NCI-H446 treated with DMSO at 0.1 percent for 48 hours (cell line): Measurements from ENCODE around the gene ZBTB2.

Experiments used
- DNase-seq: peaks from one replicate; lab custom pipeline; 2025; lab: John Stamatoyannopoulos, UW

ZBTB2 gene, protein sequence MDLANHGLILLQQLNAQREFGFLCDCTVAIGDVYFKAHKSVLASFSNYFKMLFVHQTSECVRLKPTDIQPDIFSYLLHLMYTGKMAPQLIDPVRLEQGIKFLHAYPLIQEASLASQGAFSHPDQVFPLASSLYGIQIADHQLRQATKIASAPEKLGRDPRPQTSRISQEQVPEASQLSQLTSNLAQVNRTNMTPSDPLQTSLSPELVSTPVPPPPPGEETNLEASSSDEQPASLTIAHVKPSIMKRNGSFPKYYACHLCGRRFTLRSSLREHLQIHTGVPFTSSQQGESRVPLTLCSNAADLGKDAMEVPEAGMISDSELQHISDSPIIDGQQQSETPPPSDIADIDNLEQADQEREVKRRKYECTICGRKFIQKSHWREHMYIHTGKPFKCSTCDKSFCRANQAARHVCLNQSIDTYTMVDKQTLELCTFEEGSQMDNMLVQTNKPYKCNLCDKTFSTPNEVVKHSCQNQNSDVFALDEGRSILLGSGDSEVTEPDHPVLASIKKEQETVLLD

DNA sequence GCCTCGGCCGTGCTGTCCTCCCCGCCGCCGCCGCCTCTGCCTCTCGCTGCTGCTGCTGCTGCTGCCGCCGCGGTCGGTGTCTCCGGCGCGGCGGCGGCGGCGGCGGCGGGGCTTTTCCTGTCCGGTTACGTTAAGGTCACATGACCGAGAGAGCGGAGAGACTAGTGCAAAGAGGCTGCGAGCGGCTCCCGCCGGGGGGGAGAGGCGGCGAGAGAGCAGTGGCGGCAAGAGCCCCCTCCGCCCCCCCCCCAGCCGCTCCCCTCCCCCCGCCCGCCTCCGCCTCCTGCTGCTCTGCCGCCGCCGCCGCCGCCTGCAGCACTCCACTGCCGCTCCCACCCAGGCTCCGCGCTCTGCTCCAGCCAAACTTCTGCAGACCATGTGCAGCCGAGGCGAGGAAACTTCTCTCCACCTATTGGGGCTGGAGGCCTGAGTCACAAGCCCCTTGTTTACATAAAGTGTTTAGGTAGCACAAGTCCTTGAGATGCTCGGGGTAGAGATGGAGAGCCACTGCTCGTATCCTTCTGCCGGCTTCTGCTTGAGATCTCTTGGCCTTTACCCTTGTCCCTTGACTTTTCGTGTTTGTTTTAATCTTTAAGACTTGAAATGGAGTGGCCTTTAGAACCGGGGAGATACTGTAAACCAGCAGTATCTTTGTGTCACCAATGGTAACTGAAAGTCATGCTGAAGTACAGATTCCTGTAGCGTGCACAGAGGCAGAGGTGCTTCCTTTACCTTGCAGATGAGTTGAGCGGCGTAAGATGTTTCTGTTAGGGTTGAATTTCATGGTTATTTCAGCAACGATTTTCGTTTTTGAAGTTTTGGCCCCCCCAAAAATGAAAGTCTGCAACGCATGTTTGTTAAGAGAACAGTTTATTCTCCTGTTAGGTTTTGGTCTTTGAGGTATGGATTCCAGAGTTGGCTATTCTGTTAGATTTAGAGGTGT, at the start of gene ZBTB2:
Gene ZBTB2, minus strand, starts transcription at position 89 of the 943 bp plus-strand sequence. CDS start 17,922 bp downstream, outside the sequence.
- peak; percentile 67 for DNase-seq

DNA sequence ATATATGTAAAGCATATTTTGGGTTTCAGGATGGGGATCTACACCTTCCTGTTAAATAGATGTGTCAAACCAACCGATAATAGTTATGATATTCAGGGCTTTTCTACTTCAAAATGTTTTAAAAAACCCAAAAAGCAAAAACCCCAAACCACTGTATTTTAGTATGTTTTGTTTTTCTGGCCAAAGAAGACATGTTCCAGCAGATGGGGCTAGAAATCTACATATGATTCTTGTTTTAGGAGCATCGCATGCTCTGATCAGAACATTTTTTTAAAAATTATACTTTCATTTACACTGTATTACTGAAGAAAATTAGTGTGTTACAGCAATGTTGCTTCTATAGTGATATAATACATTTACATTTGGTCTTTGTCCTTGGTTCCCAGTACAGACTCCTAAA, 49.6 kb upstream of the ZBTB2 start:
- DNase-seq: no peak

DNA sequence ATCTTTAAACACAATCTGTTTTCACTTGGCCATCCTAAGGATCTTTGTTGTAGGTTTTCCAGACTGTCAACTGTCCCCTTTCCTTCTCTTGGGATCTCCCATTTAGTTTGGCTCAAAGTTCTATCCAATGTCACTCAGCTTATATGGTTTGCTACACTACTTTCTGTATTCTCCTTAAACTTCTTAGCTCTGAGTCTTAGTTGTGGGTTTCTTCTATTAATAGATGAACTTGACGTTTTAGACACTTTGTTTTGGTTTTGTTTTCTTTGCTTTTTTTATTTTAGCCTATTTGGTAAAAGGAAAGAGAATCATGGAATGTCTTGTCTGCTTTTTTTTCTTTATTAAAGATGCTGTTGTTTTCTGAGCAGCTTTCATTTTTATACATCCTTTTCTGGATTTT, 49.1 kb upstream of the ZBTB2 start:
- DNase-seq: no peak

DNA sequence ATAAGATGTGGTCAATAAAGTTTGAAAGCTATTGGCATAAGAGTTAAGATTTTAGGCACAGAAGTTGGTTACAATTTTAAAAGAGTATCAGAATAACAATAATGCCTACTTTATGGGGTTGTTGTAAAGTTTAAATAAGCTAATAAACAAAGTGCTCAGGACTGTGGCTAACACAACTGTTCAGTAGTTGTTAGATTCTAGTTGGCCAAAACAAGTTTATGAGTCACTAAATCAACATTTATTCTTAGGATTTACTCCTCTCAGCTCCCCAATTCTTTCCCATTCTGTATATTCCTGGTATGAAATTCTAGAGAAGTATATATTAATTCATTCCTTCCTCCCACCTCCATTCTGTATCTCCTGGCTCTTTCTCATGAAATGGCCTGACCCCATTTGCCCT, 46.0 kb upstream of the ZBTB2 start:
- DNase-seq: no peak

DNA sequence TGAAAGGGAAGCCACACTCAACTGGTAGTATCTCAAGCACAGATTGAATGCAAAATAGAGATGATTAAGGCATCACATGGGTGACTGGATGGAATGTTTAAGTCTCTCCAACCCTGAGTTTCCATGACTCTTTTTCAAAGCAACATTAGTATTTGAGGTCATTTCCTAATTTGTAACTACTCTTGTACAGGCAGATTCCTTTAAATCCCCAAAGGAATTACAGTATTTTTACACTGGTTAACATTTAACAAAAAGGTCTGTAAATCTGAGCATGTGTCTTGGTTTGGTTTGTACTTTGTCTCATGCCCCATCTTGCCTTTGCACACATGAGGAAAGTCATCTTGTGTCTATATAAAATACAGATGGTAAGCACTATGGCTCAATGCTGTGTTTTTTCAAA, 45.4 kb upstream of the ZBTB2 start:
- no peak for DNase-seq

DNA sequence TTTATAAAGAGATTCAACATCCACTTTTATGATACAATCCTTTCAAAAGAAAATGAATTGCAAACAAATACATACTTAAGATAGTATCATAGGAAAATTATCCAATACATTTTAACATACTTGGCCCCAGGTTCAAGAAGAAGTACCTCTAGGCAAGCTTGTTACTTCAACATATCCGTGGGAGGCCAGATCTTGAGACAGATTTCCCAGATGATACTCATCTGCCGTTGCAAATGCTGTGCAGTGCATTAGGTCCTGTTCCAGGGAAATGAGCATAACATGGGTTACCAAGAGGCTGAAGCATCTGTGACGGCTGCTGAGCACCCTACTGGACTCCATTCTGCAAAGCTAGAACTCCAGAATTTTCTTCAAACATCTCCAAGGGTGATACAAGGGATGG, 44.9 kb upstream of the ZBTB2 start:
- DNase-seq: no peak

DNA sequence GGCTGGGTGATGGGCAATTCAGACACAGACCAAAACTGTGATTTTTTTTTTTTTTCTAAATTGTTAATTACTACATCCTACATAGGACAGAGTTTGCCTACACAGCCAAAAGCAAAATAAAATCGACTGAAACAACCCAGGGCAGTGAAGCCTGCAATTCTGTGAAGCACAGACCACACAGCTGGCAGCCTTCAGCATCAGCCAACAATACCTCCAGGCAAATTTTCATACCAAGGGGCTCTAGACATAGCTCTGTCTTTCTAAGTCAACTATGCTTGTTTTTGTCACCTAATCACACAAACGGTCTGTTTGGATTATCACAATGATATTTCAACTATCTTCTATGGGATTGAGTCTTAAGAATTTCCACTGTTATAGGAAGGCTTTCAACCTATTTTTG, 43.0 kb upstream of the ZBTB2 start:
- DNase-seq: no peak

DNA sequence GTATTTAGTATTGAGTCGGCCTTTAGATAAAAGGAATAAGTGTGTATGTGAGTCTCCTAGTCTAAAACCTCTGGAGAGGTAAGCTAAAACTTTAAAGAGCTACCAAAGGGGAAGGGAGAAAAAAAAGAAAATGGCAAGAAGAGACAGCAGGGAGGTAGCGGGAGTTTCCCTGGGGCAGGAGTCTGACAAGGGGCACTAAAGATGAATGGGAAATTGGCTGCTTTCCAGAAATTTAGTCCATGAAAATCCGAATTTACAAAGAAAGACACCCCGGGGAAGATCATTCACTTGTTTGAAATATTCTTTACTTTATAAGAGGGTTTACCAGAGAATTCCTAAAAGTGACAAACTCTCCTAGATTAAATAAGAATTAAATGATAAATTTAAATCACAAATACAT, 41.3 kb upstream of the ZBTB2 start:
- no peak for DNase-seq

DNA sequence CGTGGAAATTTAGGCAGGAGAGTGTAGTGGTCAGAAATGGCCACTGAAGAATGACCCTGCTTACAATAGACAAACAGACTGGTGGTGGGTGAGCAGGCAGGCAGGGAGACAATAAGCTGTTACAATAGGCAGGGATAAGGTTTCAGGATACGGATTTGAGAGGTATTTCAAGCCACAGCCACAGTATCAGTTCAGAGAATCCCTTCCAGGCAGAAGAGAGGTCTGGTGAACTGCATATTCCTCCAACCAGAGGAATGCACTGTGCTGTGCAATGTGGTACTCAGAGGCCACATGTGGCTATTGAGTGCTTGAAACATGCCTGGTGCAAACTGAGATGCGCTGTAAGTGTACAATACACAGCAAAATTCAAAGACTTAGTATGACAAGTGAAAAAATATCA, 40.0 kb upstream of the ZBTB2 start:
- no peak for DNase-seq

DNA sequence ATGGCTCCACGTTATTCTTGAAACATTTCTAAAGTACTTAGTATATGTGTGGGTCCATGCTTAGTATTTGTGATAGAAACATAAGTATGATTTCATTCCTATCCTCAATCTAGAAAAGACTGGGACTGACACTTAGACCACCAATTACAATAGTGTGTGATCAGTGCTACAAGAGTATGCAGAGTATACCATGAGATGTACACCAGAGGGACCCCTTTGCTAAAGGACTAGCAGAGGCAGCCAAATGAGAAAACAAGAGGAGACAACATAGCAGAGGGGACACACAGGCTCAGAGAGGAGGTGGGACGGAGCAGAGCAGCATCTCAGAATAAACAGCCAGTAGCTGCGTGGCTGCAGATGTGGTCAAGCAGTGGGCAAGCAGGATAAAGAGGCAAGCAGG, 39.5 kb upstream of the ZBTB2 start:
- DNase-seq: no peak

DNA sequence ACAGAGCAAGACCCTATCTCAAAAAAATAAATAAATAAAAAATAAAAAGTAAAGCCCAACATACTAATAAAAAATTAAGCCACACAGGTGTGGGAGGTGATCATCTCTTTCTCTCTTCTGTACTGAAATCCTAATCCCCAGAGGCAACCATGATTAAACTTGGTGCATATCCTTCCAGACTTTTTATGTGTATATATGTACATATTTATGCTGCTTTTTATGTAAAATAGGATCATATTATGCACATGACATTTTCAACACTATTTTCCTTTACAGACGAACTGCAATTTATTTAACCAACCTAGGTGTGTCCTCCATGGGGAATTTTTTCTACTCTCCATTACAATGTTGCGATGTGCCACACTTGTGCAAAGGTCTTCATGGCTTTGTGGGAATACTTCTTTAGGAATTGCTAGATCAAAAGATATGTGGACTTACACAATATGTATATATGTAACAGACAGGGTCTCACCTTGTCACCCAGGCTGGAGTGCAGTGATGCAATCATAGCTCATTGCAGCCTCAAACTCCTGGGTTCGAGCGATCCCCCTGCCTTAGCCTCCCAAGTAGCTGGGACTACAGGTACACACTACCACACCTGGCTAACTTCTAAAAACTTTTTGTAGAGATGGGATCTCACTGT, 36.9 kb upstream of the ZBTB2 start:
- no peak for DNase-seq

DNA sequence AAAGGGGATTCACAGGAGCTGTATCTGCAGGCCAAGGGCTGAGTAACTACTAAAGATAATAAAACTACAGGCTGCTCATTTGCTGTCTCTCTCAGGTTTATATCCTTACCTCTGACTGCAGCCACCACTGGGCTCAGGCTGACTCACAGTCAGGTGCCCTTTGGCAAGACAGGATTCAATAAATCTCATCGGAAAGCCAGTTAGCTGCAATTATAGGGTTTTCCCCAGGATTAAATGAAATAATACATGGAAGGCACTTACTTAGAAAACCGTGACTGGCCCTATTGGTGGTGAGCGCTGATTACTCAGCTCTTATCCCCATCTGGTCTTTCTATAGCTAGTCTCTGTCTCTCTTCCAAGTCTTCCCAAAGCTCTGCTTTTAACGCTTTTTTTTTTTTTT, 34.2 kb upstream of the ZBTB2 start:
- no peak for DNase-seq

DNA sequence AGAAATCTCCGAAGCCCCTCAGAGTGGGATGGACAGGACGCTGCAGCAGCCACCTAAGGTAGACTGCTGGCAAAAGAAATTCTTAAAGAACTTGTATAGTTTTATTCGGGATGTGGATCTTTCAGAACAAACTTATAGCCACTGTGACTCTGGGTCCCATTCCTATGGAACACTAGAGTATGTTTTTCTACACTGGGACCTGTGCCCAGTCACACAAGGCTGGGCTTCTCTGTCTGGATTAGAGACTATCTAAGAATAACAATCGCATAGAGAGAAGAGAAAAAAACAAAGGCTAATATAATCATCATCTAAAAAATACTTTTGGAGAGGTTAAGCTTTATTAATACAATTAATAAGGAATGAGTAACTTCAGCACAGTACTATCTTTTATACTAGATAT, 31.6 kb upstream of the ZBTB2 start:
- DNase-seq: no peak

DNA sequence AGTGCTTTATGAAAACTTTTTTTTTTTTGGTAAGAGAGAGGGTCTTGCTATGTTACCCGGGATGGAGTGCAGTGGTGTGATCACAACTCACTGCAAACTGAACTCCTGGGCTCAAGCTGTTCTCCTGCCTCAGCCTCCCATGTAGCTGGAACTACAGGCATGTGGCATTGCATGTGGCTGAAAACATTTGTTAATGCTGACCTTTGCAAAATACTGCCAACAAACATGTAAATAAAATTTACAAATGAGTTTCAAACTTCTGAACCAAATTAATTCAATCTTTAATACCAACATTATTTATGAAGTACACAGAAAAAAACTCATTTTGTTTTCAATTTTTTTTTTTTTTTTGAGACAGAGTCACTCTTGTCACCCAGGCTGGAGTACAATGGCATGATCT, 26.1 kb upstream of the ZBTB2 start:
- DNase-seq: no peak

DNA sequence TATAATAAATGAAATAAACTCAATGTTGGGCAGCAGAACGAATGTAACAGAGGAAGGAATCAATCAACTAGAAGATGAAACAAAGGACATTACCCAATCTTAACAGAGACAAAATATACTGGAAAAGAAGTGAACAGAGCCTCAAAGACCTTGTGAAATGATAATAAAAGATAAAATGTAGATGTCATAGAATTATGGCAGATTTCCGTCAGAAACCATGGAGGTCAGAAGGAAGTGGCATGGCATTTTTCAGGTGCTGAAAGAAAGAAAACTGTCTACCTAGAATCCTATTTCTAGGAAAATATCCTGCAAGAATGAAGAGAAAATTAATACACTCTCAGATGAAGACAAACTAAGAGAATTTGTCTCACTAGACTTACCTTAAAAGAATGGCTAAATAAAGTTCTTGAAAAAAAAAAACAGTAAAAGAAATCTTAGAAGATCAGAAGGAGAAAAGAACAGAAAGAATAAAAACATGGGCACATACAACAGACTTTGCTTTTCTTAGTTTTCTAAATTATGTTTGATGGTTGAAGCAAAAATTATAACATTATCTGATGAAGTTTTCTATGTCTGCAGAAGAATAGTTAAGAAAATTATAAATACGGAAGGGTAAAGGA, 23.4 kb upstream of the ZBTB2 start:
- no peak for DNase-seq

DNA sequence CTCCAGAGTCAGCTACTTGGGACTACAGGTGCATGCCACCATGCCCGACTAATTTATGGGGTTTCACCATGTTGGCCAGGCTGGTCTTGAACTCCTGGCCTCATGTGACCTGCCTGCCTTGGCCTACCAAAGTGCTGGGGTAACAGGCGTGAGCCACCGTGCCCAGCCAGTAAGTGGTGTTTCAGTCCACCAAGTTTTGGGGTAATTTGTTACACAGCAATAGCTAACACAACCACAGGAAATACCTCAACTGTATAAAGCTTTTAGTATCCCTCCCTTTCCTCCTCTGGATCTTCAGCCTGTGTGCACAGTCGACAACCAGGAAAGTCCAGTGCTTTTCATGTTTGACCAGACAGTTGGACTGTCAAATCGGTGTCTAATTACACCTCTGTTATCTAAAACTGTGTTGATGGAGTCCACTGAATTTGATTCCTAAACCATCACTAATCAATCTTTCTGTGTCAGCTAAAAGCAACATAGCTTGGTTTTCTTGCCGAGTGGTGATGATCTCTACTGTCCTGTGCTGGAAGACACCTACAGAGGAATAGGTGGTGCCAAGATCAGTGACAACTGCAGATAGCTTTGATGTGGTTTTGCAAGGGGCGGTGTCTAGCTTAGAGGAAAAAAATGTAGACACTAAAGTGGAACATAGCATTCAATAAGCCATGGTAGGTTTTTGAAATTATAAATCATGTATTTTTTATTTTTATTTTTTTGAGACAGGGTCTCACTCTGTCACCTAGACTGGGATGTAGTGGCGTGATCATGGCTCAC, 22.2 kb upstream of the ZBTB2 start:
- no peak for DNase-seq

DNA sequence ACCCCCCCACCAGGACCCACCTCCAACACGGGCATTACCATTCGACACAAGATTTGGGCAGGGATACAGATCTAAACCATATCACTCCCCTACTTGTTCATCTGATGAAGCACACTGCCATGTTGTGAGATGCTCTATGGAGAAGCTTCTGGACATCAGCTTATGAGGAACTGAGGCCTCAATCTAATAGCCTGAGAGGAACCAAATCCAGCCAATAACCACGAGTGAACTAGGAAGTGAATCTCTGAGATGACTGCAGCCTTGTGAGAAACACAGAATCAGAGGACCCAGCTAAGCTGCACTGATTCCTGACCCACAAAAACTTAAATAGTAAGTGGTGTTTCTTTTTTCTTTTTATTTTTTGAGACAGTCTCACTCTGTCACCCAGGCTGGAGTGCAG, 21.6 kb upstream of the ZBTB2 start:
- DNase-seq: no peak

DNA sequence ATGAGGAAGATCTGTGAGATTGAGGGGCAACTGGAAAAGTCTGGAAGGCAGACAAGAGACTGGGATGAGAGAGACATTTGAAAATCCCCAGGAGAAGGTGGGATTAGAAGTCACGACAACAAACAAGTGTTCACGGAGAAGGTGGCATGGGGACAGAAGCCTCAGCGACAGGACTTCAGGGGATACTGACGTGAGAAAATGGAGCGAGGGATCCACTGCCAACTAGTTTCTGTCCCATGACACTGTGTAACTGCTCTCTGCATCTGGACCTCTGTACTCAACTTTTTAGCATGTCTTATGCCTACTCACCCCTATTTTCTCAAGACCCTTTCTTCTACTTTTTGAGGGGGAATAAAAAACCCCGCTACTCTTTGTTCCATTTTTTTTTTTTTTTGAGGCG, 18.3 kb upstream of the ZBTB2 start:
- no peak for DNase-seq

DNA sequence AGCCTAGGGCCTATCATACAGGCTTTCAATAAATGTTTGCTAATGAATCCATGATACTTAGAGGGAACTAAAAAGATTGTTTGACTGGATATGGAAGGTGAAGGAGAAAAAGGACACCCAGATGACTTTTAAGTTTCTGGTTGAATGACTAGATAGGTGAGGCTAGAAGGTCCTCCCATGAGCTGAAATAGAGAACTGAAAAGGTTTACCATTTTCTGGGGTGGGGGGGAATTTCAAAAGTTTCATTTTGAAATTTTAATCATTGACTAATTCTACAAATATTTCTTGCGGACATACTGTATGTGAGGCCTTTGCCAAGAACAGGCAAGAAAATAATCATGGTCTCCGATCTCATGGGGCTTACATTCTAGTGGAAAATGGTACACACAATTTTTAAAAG, 17.9 kb upstream of the ZBTB2 start:
- DNase-seq: no peak

DNA sequence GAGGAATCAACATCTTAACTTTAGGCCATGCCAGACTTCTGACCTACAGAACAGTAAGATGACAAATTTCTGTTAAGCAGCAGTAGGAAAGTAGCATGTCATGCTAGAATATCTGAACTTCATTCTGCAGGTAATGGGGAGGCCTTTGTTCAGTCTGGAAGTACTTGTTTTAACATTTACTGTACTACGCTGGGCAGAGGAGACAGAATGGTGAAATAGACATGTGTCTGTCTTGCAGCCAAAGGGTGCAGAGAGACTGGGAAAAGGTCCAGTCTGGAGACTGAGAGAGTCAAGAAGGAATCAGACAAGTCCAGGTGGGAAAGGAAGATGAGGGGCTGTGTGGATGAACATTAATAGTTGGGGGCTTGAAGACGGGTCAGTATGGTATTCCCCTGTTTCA, 17.5 kb upstream of the ZBTB2 start:
- no peak for DNase-seq

DNA sequence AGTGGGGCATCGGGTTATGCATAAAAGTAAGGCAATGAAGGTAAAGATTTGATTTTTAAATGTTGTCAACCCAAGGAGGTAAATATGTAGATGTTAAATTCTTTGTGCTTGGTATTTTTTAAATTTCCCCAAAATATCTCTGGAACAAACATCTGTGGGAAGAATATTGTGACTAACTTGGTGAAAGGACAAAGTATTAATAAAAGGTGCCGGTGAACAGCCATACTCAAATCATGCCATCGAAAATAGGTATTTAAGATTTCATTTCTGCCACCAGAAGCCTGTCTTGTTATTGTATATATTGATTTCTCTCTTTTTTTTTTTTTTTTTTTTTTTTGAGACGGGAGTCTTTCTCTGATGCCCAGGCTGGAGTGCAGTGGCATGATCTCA, 12.6 kb upstream of the ZBTB2 start:
- no peak for DNase-seq
